ENCODE results near the gene SPNS2. TPM values are rescaled to one million over a fixed set of nuclear protein-coding genes. Genes with fewer than 3 reads are reported as not detected.

The SPNS2 gene
- polyA plus RNA-seq, 4 donors, result 31.2 to 52.7 (median 44.5) TPM

- DNase-seq (ENCODE audit: low read depth in 4 of 4, low spot score in 3 of 4), result no peak
These were observed 37.6 kb downstream of the SPNS2 start for GRCh38 chr17:4536259-4536741.

GRCh38 chr17:4536742-4537411 is 38.2 kb downstream of the SPNS2 start:
- no peak for DNase-seq (ENCODE audit: low read depth in 4 of 4, low spot score in 3 of 4)

GRCh38 chr17:4537451-4538235 is 39.0 kb downstream of the SPNS2 start:
- no peak for DNase-seq (ENCODE audit: low read depth in 4 of 4, low spot score in 3 of 4)

- no peak for DNase-seq (ENCODE audit: low read depth in 4 of 4, low spot score in 3 of 4)
These were observed 39.7 kb downstream of the SPNS2 start for GRCh38 chr17:4538236-4539002.

- DNase-seq (ENCODE audit: low read depth in 4 of 4, low spot score in 3 of 4), result no peak
These were observed 40.3 kb downstream of the SPNS2 start for GRCh38 chr17:4539025-4539424.

GRCh38 chr17:4539576-4540223 is 41.0 kb downstream of the SPNS2 start:
- no peak for DNase-seq (ENCODE audit: low read depth in 4 of 4, low spot score in 3 of 4)

GRCh38 chr17:4540224-4540651 is 41.6 kb downstream of the SPNS2 start:
- DNase-seq (ENCODE audit: low read depth in 4 of 4, low spot score in 3 of 4), result no peak

GRCh38 chr17:4540687-4541327 is 42.1 kb downstream of the SPNS2 start:
- no peak for DNase-seq (ENCODE audit: low read depth in 4 of 4, low spot score in 3 of 4)

- DNase-seq (ENCODE audit: low read depth in 4 of 4, low spot score in 3 of 4), result no peak
These were observed 42.8 kb downstream of the SPNS2 start for GRCh38 chr17:4541328-4542002.

GRCh38 chr17:4542003-4542725 is 43.5 kb downstream of the SPNS2 start:
- no peak for DNase-seq (ENCODE audit: low read depth in 4 of 4, low spot score in 3 of 4)

- DNase-seq (ENCODE audit: low read depth in 4 of 4, low spot score in 3 of 4), result no peak
These were observed 44.1 kb downstream of the SPNS2 start for GRCh38 chr17:4542726-4543191.

- no peak for DNase-seq (ENCODE audit: low read depth in 4 of 4, low spot score in 3 of 4)
These were observed 44.9 kb downstream of the SPNS2 start for GRCh38 chr17:4543557-4544026.

- no peak for DNase-seq (ENCODE audit: low read depth in 4 of 4, low spot score in 3 of 4)
These were observed 45.7 kb downstream of the SPNS2 start for GRCh38 chr17:4544135-4544950.

- DNase-seq (ENCODE audit: low read depth in 4 of 4, low spot score in 3 of 4), result no peak
These were observed 46.2 kb downstream of the SPNS2 start for GRCh38 chr17:4544951-4545216.

GRCh38 chr17:4545217-4545951 is 46.7 kb downstream of the SPNS2 start:
- no peak for DNase-seq (ENCODE audit: low read depth in 4 of 4, low spot score in 3 of 4)

- DNase-seq (ENCODE audit: low read depth in 4 of 4, low spot score in 3 of 4), result no peak
These were observed 48.6 kb downstream of the SPNS2 start for GRCh38 chr17:4547118-4547906.

- no peak for DNase-seq (ENCODE audit: low read depth in 4 of 4, low spot score in 3 of 4)
These were observed 49.4 kb downstream of the SPNS2 start for GRCh38 chr17:4548061-4548461.
